ENCODE measurements around the gene IFRD2. TPM values are rescaled to one million over a fixed set of nuclear protein-coding genes. Genes with fewer than 3 reads are reported as not detected.

IFRD2 gene
- total RNA-seq, 1 experiment from 2014 or later: 50.4 TPM

DNA sequence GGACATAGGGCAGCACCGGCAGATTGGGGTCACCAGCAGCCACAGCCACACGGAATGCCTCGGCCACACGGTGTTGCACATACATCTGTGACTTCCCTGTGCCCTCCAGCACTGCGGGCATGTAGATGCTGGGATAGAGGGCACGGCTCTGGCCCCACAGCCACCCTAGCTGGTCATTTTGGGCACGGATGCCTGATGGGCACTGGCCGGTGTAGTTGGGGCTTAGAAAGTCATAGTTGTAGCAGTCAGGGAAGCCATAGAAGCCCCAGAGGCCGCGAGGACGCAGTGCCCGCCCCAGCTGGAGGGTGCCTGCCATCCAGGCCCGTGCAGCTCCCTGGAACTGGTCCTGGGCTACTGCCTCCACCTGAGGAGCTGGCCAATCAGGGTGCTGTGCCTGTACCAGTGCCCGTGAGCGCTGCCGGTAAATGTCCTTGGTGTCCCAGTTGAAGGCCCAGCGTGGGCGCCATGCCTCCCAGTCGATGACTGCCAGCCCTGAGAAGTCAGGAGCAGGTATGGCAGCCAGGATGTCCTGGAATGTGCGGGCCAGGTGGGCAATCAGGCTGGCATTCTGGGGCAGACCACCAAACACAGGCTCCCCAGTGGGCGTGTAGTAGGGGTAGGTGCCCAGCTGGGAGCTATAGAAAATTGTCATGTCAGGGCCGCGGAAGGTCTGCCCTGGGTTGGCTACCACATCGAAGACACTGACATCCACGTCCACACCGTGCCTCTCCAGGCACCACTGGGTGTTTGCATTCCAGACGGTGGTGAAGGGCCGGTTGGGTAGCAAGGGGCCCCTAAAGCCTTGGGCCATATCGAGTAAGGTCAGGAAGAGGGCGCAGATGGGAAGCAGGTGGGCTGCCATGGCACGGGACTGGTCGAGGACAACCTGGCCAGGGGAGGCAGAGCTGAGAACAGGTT, 10.1 kb upstream of the IFRD2 start:
- DNase-seq (ENCODE audit: low read depth): no peak

- DNase-seq (ENCODE audit: low read depth): no peak
Observed at GRCh38 chr3:50300681-50301254, 8.5 kb upstream of the IFRD2 start.

DNA sequence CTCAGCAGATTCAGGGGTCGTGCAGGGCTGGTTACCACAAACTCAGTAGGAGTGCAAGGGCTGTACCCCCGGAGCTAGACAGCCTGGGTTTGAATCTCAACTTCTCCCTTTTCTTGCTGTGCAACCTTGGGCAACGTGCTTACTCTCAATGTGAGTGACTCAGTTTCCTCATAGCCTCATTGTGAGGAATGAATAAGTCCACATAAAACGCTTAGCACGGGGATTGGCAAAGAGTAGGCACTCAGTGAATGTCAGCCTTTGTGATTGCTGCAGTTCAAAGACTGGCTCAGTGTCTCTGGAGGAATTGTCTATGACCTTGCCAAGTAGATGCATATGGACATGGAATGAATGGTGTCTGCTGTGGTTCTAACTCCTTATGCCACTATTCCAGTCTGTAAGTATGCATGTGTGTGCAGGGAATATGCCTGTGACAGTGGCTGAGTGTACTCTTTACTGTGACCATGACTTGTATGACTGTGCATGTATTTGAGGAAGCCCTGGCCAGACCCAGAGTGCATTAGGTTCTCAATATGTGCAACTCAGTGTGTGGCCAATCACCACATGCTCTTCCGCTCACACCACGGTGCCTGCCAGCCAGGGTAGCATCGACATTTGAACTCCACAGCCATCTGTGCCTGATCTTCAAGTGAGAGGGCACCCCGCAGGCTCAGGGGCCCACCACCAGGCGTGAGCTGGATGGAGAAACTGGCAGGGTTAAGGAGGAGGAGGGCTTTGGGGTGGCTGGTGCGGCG, 7.9 kb upstream of the IFRD2 start:
- DNase-seq (ENCODE audit: low read depth): peak; percentile 29

GRCh38 chr3:50299638-50299928, 7.4 kb upstream of the IFRD2 start:
- DNase-seq (ENCODE audit: low read depth): no peak

DNA sequence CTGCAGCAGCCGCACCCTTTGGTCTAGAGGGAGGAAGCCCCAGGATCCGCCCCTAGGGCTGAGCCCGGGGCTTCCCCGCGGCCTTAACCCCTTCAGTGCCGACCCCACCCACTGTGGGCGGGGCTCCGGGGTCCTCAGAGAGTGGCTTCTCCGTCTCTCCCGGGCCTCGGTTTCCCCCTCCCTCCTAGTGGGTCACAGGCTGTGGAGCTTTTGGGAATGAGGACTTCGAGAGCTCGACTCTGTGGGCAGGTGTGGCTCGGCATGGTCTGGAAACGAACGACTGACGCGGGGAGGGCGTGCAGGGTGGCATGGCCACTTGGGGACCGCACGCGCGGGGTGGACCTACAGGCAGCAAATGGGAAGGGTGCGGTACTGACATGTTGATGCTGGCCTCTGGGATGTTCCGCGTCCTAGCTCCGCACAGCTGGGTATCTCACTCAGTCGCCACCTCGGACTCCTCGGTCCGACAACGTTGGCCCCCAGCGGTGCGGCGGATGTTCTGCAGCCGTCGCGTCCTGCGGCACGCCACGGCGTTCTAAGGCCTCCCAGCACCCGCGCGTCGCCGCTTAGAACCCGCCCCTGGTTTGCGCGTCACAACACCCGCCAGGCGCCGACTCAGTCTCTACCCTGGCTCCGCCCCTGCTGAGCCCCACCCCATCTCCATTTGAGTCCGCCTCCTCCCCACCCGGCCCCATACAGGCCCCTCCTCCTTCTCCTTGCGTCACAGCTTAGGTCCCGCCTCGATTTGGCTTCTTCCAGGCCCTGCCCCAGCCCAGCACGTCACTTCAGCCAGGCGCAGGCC, 6.8 kb upstream of the IFRD2 start, which contains the start of the genes HYAL3 and NAA80:
Gene HYAL3, minus strand, starts transcription at position 570 of the 802 bp plus-strand sequence. CDS start 3,803 bp downstream, outside the sequence.
Gene NAA80, minus strand, starts transcription at position 570 of the 802 bp plus-strand sequence. CDS start 1,942 bp downstream, outside the sequence.
- DNase-seq (ENCODE audit: low read depth): peak; percentile 96

- DNase-seq (ENCODE audit: low read depth): no peak
Observed at GRCh38 chr3:50297896-50298725, 5.9 kb upstream of the IFRD2 start.

DNA sequence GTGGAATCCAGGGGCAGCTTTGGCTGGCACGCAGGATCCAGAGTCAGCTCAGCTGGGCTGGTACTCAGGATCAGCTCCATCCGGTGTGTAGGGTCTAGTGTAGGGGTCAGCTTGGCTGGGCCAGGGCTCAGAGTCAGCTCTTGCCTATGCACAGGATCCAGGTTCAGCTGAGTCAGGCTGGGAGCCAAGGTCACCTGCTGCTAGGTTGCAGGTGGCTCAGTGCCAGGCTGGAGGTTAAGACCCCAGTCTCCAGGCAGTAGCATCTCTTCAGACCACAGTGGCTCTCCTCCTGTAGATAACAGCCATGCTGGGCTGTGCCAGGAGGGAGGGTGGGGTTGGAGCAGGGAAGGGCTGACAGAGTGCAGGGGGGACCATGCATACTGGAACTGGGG, 5.2 kb upstream of the IFRD2 start:
- no peak for DNase-seq (ENCODE audit: low read depth)

DNA sequence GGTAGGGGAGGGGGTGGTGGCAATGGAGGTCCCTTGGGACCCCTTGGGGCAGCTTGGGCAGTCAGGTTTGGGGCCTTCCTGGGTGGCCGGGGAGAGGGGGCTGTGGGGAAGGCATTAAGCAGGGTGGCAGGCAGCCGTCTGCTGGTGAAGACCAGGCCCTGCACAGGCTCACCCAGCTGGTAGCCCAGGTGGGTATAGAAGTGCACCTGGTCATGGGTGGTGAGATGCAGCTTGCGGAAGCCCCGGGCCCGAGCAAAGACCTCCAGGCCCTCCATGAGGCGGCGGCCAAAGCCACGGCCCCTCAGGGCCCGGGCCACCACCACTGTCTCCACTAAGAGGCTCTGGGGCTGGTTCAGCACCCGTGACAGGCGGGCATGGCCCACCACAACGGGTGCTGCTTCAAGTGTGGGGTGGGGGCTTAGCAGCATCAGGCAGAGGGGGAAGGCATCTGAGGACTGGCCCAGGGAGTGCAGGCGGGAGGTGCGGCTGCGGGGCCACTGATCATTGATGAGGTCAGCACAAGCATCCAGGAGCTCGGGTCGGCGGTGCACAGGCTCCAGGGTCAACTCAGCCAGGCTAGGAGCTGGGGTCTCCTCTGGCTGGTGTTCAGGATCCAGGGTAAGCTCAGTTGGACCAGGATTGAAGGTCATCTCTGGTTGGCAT, 4.6 kb upstream of the IFRD2 start:
- DNase-seq (ENCODE audit: low read depth): no peak

DNA sequence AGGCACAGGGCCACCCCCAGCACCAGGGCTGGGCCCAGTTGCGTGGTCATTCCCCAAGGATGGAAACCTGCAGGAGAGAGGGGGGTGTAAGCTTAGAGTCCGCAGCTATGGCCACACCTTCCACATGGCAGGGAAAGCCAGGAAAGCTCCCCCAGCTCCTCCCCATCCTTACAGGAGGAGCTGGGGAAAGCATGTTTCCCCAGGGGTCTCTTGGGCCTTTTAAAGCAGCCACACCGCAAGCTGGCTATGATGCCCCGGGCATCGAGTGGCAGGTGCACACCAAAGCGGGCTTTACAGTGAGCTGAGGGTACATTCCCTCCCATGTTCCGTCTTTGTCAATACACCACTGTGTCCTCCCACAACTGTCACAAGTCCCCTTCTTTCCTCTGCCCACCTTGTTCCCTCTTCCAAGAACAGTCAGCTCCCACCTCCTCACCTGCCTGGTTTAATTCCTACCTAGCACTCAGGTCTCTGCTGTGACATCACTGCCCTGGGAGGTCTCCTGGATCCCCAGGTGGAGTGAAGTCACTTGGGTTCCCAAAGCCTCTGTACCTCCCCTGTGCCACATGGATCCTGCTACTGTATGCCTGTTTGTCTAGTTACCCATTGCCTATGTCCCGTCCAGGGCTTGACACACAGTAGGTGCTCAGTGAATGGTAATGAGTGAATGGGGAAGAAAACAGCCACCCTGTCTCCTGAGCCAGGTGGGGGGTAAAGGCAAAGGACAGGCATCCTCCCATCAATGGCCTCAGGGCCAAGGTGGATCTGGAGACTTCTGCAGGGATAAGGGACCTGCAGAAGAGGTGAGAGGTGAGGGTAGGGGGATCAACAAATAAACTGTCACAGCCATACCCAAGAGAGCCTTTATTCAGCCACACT, 3.6 kb upstream of the IFRD2 start:
- no peak for DNase-seq (ENCODE audit: low read depth)

DNA sequence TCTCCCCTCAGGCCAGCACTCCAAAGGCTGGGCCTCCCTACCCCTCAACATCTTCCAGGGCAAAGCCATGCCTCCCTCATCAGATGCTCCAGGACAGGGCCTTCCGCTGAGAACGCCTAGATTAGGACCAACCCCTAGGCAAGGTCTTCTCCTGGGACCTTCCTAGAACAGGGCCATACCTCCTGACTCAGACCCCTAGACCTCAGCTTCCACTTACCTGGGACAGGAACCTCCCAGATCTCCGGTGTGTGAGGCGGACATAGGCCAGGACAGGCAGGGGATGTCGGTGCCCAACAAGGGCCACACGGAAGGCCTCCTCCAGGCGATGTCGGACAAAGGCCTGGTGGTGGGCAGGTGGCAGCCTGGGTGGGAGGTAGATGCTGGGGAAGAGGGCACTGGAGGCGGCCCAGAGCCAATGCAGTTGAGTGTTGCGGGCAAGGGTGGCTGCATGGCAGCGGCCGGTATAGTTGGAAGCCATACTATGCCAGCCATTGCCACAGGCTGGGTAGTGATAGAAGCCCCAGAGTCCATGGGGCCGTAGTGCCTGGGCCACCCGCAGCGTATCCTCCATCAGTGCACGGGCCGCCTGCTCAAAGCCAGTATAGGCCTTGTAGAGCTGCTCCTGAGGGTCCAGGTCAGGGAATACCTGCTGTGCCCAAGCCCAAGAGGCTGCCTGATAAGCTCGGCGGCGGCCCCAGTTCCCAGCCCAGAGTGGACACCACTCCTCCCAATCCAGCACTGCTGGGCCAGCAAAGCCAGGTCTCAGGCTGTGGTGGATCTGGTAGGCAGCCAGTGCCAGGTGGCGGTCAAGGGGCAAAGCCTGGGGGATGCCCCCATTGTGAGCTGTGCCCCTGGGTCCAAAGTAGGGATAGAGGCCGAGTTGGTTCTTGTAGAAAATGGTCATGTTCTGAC, 2.5 kb upstream of the IFRD2 start:
- no peak for DNase-seq (ENCODE audit: low read depth)

- DNase-seq (ENCODE audit: low read depth): no peak
Observed at GRCh38 chr3:50294089-50294488, 1.9 kb upstream of the IFRD2 start.

GRCh38 chr3:50293079-50293801, 1.0 kb upstream of the IFRD2 start:
- no peak for DNase-seq (ENCODE audit: low read depth)

DNA sequence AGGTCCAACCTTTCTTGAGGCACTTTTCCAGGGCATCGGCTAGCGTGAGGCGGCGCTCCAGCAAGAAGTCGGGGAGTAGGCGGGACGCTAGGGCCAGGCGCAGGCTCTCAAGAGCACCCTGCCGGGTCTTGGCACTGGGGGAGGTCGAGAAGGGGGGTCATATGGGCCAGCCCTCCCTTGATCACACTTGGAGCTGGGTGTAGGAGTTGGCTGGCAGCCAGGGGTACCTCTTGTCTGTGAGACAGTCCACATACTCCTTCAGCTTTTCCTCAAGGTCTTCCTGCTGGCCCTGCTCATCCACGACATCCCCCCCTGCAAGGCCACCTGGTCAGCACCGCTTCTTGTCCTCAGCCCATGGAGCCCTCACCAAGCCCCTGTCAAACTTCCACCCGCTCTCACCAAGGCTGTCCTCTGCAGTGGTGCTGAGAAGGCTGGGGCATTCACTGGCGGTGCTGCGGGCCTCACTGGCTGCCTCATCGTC, 2.0 kb downstream of the IFRD2 start:
- no peak for DNase-seq (ENCODE audit: low read depth)

DNA sequence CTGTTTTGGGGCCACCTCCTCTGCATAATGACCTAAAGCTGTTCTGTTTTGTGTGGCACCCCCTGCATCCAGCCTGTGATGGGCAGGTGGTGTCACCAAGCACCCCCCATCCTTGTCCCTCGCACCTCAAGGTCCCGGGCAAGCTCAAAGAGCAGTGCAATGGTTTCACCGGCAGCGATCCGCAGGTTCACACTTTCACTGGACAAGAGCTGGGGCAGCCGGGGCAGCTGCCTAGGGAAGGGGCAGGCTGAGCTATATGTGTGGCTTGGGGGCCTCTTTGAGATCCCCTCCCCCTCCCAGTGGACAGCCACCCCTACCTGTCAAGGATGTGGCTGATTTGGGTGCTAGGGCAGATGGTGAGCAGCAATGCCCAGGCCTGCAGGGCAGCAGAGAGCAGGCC, 3.1 kb downstream of the IFRD2 start:
- no peak for DNase-seq (ENCODE audit: low read depth)

DNA sequence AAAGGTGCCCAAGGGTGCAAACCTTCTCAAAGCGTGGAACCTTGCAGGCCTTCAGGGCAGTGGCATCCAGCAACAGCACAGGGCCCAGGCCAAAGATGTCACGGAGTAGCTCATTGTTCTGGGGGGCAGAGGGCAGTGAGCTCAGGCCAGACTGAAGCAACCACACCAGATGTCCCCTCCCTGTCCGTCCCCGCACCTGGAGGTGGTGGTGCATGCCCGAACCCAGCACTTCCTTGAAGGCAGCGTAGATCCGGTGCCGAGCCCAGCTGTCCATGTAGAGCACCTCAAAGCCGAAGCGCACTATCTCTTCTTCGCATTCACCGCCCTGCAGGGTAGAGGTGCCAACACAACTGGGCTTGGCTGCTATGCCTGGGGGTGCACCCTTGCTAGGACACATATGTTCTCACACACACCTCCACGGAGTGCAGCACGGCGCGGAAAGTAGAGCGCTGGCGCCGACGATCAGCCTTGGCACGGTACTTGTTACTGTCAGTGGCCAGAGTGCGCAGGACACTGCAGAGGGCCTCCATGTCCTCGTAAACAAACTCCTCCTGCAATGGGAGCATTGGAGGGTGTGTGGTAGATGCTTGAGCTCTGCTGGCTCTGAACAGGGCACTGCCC, 3.7 kb downstream of the IFRD2 start:
- DNase-seq (ENCODE audit: low read depth): no peak

DNA sequence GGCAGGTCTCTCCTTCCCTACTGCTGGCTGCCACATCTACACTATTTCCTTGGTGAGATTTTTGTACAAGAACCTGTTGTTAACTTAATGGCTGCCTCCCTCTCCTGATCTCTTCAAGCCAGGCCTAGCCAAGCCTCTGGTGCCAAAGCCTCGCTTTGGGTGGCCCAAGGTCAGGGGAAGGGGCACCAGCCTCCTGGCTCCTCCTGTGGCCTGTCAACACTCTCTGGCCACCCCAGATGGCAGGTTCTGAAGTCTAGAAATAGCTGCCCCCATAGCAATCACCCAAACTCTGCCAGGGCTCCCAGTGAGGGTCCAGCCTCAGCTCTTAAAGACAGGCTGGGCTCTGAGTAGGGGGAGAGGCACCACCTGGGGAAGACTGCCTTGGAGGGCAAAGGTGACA, 5.0 kb downstream of the IFRD2 start:
- no peak for DNase-seq (ENCODE audit: low read depth)

All from M059J (cell line).